ENCODE measurements around the gene TIMP2.

The TIMP2 gene

DNA sequence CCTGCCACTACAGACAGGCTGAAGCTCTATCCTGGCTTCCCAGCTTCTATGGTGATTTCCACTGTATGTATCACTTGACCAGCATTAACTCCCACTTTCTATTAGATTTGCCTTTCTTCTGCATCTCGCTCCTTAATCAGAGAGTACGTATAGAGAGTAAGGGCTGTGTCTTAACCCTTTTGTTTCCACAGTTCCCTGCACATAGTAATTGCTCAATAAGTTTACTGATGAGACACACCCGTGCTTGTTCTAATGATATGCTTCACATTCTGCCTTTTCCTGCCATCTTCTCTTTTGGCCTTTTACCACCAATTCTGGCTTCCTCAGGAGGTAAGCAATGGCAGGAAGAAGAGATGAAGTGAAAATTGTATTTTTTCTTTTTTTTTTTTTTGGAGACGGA lies 64.0 kb downstream of the TIMP2 start:
- DNase-seq = no peak

DNA sequence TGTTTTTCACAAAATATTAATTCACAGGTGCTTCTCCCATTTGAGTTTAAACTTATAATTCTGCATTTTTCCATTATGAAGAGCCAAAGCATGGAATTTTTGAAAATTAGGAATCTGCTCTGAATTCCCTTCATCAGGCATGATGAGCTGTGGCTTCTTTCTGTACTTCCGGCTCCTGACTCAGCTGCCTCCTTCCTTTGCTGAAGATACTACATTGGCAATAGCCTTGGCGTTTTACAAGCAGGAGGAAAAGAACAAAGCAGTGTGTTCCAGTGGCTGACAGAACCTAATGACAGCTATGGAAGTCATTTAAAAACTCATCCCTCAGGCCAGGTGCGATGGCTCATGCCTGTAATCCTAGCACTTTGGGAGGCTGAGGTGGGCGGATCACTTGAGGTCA lies 66.1 kb downstream of the TIMP2 start:
- DNase-seq = no peak

DNA sequence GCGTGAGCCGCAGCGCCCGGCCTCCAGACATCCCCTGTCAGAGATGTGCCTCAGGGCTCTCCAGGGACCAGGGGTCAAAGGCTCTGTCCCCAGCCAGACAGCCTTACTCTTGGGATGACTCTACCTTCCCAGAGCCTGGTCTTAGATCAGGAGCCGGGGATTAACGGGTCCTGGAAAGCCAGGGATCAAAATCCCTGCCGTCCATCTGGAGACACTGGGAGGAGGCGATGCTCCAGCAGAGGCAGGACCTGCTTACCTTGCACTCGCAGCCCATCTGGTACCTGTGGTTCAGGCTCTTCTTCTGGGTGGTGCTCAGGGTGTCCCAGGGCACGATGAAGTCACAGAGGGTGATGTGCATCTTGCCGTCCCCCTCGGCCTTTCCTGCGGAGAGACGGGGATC lies 67.9 kb downstream of the TIMP2 start:
- no peak for DNase-seq

DNA sequence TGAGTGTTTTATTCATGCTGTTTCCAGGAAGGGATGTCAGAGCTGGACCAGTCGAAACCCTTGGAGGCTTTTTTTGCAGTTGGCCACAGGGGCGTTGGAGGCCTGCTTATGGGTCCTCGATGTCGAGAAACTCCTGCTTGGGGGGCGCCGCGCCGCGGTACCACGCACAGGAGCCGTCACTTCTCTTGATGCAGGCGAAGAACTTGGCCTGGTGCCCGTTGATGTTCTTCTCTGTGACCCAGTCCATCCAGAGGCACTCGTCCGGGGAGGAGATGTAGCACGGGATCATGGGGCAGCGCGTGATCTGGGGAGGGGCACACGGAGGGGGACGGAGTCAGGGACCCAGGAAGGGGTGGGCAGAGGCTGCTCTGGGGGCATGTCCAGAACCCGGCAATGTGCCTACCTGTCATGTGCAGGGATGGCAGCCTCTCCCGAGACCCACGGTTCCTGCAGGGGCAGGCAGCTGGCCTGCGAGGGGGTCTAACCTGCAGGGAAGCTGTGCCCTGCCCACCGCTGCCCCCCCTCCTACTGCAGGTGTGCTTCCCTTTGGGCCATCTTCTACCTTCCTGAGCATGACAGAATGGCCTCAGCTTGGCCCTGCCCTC lies 69.5 kb downstream of the TIMP2 start:
- no peak for DNase-seq

DNA sequence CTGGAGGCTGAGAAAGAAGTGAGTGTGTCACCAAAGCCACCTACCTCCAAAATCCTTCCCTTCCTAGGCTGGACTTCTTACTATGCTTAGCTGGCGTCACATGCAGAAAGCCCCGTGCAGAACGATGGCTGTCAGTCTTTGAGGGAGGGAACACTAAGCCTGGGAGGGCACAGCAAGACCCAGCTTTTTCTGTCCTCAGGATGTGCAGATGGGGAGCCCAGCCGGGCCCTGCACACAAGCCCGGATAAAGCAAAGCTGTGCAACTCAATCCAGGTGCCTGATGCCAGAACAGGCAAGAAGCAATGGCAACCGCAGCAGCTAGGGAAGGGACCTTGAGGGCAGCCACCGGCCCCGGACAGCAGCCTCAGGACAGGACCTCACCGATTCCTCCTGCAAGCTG lies 70.7 kb downstream of the TIMP2 start:
- no peak for DNase-seq

DNA sequence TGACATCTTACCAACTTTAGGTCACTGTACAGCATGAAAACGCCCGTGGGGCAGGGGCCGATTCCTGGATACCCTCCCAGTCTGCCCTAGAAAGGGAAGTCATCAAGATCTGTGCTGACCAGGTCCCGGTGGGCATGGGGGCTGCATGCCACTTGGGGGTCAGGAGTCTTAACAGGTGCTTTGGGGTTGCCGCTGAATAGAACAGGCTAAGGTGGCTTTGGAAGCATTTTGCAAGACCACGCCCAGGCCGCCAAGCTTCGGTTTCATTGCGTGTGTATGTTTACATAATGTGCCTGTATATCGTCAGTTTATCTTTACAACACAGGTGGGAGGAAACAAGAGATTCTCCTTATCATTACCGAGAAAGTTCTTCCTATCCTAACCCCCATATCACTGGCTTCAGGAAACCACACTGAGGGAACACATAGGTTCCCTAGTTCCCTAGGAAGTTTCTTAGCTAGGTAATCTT lies 71.2 kb downstream of the TIMP2 start:
- DNase-seq = no peak

DNA sequence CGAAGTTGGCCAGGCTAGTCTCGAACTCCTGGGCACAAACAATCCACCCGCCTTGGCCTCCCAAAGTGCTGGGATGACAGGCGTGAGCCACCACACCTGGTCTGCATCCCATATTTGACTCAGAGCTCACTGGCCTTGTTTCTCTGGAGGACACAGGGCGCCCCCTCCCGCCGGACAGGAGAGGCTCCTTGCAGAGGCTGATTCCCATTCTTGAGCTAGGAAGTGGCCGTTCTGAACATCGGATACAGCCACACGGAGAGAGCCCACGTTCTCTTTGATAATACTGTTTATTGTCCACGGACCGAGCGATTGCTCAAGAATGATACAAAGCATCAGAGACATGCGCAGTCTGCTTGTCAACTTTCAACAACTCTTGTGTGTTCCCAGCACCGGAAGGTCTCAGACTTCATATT lies 72.5 kb downstream of the TIMP2 start:
- no peak for DNase-seq

DNA sequence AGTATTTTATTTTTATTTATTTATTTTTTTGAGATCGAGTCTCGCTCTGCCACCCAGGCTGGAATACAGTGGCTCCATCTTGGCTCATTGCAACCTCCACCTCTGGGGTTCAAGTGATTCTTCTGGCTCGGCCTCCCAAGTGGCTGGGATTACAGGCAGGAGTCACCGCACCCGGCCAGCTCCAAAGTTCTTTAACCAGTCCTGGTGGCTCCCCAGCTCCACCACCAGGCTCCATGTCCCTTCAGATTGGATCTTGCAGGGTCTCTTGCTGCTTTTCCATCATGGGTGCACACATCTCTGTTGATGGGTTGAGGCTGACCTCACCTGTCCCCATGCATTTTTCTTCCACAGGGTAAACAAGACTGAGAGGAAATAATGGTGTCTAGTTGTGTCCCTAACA lies 76.2 kb downstream of the TIMP2 start:
- DNase-seq = no peak

DNA sequence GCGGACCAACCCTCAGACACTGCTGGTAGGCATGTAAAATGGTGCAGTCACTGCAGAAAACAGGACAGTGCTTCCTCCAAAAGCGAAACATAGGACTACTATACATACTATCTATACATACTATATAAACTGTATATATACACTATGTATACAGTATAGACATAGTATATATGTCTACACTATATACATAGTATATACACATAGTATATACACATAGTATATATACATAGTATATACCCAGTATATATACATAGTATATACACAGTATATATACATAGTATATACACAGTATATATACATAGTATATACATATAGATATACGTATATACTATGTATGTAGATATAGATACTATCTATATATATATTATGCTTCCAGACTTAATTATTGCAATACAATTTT lies 78.1 kb downstream of the TIMP2 start:
- no peak for DNase-seq

DNA sequence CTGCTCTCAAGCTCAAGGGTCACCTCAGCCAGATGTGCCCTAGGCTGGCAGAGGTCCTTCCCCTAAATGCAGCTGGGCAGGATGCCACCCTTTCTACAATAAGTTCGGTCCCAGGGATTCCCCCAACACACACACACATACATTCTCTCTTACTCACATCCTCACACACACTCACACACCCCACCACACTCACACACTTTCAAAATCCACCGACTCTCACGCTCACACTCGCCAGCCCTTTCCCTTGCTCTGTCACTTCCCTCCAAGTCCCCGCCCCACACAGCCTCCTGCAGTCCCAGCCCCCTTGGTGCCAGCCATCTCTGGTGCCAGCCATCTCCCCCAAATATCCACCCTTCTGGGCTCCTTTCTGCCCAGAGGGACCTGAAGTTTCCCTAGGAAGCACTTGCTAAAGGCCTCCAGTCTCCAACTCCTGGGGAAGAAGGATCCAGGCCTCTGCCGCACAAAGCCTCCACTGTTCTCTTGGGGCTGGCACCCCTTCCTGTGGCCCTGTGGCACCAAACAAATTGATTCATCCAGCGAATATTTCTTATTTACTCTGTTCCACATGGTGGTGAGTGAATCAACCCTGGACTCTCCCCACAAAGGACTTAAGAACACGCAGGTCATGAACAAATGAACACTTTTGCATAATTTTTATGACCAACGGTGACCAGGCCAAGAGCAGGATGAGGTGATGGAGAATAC lies 80.7 kb downstream of the TIMP2 start:
- no peak for DNase-seq

DNA sequence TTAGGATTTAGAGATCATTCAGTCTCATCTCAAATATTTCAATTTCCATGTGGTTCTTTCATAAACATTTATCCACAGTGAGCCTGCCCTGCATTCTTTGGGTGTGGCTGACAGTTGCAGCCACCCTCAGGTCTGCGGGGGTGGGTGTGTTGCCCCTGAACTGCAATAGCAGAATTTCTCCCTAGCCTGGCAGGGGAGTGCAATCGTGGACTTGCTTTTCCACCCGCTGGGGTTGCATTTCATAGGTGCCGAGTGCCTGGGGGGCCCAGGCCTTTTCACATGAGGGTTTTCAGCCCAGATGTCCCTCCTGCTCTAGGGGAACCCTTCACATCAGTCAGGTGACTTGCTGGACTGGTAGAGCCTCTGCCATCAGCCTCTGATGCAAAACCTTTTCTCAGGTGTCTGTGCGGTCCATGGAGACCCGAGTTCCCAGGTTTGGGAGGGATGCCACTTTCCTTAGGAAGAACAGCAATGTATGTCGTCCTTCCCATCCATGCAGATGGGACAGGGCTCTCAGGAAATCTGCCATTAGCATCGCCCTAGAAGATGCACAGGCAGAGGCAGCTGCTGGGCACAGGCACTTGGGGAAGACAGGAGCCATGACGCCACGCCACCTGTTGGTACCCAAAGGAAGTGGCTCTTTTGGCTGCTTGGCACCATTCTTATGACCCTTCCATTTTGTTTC lies 82.2 kb downstream of the TIMP2 start:
- peak; percentile 66 for DNase-seq

DNA sequence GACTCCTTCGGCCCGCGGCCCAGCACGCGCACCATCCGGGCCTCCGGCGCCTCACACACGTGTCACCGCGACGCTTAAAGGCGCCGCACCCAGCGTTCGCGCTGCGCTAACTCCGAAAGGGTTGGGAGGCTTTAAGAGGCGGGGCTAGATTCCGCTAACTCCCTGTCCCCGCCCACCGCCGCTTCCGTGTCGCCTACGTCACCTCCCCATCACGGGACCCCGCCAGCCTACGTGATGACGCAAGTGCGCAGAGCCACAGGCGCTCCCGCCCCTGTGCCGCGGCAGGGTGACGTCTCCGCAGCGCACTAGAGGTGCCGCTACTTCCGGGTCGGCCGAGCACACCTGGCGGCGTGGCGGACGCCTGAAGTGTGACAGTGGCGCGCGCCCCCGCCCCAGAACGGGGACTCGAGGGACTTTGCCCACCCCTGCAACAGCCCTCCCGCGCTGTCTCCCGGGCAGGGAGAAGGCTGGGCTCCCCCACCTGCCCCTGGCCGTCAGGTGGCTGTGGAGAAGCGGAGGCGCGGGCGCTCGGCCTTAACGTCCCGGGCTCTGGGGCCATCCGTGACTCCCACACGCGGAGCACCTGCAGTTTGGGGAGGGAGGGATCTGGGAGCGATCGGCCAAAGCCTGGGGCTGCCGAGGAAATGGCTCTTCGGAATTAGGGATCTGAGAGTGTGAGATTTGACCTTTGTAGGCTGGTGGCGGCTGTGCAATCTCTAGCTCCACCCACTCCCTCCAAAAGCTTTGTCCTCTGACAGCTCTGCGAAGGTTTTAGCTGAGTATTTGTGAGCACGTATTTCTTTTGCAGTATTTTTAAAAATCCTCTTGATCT lies 84.2 kb downstream of the TIMP2 start, which contains the start of gene USP36:
USP36 (minus strand) TSS at position 35 of the 832 bp plus-strand sequence. CDS start 4,451 bp downstream, outside the sequence.
- DNase-seq = peak; percentile 100

DNA sequence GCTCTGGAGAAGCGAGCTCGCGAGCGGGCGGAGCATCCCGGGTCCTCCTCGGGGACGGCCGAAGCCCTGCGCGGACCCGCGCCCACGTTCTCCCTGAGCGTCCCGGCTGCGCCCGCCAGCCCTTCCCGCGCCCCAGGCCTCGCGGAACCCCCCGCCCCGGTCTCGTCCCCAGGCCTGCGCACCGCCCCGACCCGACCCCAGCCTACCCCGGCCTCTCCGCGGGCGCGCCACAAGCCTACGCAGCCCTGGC lies 84.7 kb downstream of the TIMP2 start:
- no peak for DNase-seq

DNA sequence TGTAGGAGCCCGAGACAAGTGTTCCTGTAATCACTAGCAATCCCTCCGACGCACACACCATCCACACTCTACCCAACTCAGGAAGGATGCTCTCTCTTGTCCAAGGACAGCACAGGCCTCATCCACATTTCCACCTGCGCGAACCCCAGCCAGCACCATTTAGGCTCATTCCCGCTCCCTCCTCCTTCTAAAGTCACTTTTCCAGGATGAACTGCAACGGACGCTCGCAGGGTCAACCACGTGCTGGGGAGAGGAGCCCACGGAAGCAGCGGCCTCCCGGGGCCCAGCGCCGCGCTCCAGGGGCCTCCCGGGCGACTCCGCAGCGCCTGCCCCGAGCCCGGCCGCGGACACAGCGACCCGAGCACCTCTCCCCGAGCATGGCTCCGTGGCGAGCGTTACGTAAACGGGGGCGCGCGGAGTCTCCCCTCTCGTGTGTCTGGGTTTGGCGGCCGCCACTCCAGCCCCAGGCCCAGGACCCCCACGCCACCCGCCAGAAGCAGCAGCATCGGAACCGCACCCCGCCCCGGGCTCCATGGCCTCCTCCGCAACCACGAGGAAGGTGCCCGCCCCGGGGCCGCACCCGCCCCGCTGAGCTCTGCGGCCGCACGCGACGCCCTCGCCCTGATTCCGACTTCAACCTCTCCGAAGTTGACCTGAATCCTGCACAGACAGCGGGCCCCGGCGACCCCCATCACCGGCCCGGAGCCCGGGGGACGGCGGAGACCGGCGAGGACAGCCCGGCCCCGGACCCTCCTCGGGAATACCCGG lies 85.2 kb downstream of the TIMP2 start:
- DNase-seq = peak; percentile 67

DNA sequence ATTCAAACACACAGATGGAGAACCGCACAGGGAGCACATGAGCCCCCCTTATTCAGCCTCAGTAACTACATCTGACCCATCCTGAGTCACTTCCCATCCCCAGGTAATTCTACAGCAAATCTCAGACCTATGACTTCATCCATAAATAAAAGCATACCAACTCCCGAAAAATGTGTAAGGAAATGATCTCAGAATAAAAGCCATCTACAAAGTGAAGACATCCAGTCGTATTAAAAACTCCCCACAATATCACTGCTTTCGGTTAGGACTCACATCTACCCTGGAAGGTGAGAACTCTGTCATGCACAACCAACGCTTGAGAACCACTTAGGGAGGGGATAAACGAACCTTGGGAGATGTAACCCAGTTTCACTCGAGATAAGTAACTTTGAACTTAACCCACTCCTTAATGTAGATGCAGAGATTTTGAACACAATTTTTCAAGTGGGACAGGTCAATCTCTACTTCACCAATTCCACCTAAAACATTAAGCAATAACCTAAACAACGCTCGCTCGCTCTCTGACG lies 85.9 kb downstream of the TIMP2 start:
- DNase-seq = peak; percentile 11

DNA sequence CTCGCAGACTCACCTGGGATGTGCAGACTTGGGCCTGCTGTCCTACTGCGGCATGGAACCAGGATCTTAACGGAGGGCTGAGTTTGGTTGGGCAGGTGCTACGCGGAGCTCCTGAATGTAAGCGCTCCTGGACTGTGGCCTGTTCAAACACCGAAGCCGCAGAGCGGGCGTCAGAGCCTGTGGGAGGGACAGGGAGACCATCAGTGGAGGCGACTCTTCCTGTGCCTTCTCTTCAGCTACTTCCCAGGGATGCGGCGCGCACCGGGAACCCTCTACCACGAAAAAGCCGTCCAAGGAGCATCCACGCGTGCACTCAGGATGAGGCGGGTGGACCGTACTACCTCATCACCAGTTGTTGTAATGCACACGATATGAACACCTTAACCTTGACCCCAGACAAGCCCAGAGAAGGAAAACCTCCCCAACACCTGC lies 86.6 kb downstream of the TIMP2 start:
- no peak for DNase-seq

DNA sequence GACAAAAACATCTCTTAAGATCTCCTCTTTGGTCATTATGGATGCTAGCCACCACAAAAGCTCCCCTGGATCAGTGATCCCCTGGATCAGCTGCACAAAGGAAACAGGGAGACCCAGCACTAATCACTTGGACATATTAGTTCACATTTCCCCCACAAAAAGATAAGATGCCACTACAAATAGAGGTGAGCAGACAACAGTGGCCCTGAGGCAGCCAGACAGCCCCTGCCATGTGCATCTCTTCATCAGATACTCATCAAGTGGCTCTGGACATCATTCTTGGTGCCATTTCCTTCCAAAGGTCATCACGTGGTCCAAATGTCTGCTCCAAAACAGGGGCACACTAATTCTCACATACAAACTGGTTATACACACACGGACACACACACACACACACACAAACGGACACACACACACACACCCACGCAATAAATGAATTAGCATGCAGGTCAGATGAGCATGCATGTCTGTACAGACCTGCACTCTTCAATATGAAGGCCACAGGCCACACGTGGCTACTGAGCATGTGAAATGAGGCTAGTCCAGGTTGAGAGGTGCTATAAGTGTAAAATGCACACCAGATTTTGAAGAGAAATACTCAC lies 88.7 kb downstream of the TIMP2 start:
- no peak for DNase-seq

DNA sequence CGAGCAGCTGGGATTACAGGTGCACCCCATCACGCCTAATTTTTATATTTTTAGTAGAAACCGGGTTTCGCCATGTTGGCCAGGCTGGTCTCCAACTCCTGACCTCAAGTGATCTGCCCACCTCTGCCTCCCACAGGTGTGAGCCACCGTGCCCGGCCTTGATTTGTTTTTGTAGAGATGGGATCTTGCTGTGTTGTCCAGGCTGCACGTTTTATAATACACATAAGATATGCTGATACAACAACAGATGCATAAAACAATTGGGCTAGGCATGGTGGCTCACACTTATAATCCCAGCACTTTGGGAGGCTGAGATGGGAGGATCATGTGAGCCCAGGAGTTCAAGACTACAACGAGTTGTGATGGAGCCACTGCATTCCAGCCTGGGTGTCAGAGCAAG lies 90.6 kb downstream of the TIMP2 start:
- DNase-seq = no peak

DNA sequence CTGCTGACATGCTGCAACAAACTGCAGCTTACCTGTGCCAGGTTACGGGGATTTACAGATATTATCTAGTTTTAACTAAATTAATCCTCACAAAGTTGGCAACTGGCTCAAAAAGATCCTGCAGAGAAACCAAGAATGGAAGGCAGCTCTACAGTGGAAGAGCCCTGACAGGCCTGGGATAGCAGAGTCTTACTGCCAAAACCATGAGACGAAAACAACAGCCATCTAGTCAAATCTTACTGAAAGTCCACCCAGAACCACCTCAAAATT lies 92.7 kb downstream of the TIMP2 start:
- DNase-seq = no peak

DNA sequence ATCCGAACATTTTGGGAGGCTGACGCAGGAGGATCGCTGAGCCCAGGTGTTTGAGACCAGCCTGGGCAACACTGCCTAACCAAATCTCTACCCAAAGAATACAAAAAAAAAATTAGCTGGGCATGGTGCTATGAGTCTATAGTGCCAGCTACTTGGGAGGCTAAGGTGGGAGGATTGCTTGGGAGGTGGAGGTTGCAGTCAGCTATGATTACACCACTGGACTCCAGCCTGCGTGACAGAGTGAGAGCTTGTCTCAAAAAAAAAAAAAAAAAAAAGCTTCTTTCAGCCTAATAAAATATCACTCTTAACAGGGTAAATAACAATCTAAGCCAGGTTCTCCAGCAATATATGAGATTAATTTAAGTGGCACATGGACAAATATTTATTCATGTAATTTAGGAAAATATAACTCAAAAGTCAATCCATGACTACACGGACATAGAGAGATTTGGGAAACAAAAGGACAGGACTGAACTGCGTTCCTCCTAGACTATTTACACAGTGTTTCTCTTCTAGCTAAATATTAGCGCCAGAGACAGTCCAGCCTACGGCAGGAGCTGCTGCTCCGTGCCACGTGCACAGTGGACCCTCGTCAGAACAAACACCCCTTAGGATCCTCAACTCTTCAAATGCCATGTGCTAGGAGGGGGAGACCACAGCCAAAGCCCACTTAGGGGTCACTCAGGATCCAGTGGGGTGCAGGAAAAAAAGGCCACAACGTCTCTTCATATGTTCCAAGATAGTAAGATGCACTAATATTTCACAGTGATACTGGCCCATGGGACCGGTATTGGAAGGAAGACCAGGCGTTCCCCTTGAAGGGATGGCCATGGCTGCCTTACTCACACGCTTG lies 93.3 kb downstream of the TIMP2 start:
- DNase-seq = no peak

DNA sequence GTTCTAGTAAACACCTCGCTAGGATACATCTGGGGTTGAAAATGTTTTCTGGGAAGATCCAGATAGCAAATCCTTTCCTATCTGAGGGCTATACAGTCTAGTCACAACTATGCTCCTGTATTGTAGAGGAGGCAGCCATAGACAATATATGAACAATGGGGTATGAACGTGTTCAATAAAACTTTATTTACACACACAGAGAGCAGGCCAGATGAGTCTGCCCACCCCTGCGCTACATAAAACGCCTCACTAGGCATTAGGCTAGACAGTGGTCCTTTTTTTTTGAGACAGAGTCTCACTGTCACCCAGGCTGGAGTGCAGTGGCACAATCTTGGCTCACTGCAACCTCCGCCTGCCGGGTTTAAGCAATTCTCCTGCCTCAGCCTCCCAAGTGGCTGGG lies 95.7 kb downstream of the TIMP2 start:
- no peak for DNase-seq

Data from activated naive CD4-positive, alpha-beta T cell treated with Interleukin-2 at 50 U/mL for 16 hours (primary cell).